HEK293 (cell line): Measurements from ENCODE around the gene GNLY.

Experiments used
- CTCF ChIA-PET: fragments of 350-600 bp; formaldehyde crosslinking; extraction: SDS; loops from one replicate; lab custom pipeline; 2021; ENCODE audit warnings: antibody characterized with exemption; lab: Yijun Ruan, JAX
- POLR2A ChIA-PET: fragments of 300-600 bp; formaldehyde crosslinking; extraction: SDS; loops from one replicate; lab custom pipeline; 2020; ENCODE audit warnings: antibody characterized with exemption, inconsistent platforms; lab: Yijun Ruan, JAX
- H3K27ac ChIP-seq: fragments of 200-500 bp; sonication (Bioruptor generic); 2 replicates; pipeline ENCODE4 v1.5.1; 2014; ENCODE audit warnings: low read depth, low read length, control low read depth, inconsistent platforms; ENCODE audit errors: extremely low read depth
- H3K36me3 ChIP-seq, 2 experiments: fragments of 200-500 bp in 1 of 2; sonication (Bioruptor generic) in 1 of 2; 1 replicate in 1 of 2; 2 replicates in 1 of 2; pipeline ENCODE4 v1.5.1; 2014 to 2017; ENCODE audit warnings: inconsistent platforms in 2 of 2, low read length in 2 of 2; ENCODE audit not compliant: control insufficient read depth in 2 of 2, insufficient read depth in 1 of 2
- H3K4me1 ChIP-seq: fragments of 200-500 bp; sonication (Bioruptor generic); 2 replicates; pipeline ENCODE4 v1.5.1; 2014; ENCODE audit warnings: mild to moderate bottlenecking, low read length, inconsistent platforms; ENCODE audit not compliant: control insufficient read depth, insufficient read depth
- H3K4me3 ChIP-seq: 2 replicates; pipeline ENCODE4 v1.5.1; 2011; ENCODE audit warnings: low read depth, mild to moderate bottlenecking, control low read depth, low read length, moderate library complexity
- H3K9me3 ChIP-seq: fragments of 200-500 bp; sonication (Bioruptor generic); 2 replicates; pipeline ENCODE4 v1.5.1; 2014; ENCODE audit warnings: low read depth, low read length, inconsistent platforms; ENCODE audit not compliant: control insufficient read depth, insufficient read depth
- EGR2 ChIP-seq: fragments of 450-650 bp; formaldehyde crosslinking; IDR thresholded peaks from 2 replicates; pipeline ENCODE4 v1.5.1; 2016; ENCODE audit warnings: low read depth, missing biosample characterization, missing genetic modification characterization
- MZF1 ChIP-seq: fragments of 450-650 bp; formaldehyde crosslinking; IDR thresholded peaks from 2 replicates; pipeline ENCODE4 v1.5.1; 2017; ENCODE audit warnings: missing biosample characterization, missing genetic modification characterization, borderline replicate concordance
- SETDB1 ChIP-seq: IDR thresholded peaks from one replicate; pipeline ENCODE4 v1.6.1; 2017; ENCODE audit warnings: mild to moderate bottlenecking, low read length, moderate library complexity, mixed read lengths; ENCODE audit not compliant: insufficient read length
- YY2 ChIP-seq: fragments of 450-650 bp; formaldehyde crosslinking; IDR thresholded peaks from 2 replicates; pipeline ENCODE4 v1.5.1; 2016; ENCODE audit warnings: missing biosample characterization, missing genetic modification characterization
- ZBTB21 ChIP-seq: fragments of 450-650 bp; formaldehyde crosslinking; IDR thresholded peaks from 2 replicates; pipeline ENCODE4 v1.5.1; 2017; ENCODE audit warnings: missing biosample characterization, missing genetic modification characterization
- ZFHX2 ChIP-seq: fragments of 450-650 bp; formaldehyde crosslinking; conservative IDR thresholded peaks from 2 replicates; pipeline ENCODE4 v1.5.1; 2016; ENCODE audit warnings: missing biosample characterization, missing genetic modification characterization
- ZFP41 ChIP-seq: fragments of 450-650 bp; formaldehyde crosslinking; IDR thresholded peaks from 2 replicates; pipeline ENCODE4 v1.5.1; 2016; ENCODE audit warnings: missing biosample characterization, missing genetic modification characterization, borderline replicate concordance
- ZFP69B ChIP-seq: fragments of 450-650 bp; formaldehyde crosslinking; IDR thresholded peaks from 2 replicates; pipeline ENCODE4 v1.5.1; 2016; ENCODE audit warnings: missing biosample characterization, missing genetic modification characterization
- ZNF121 ChIP-seq: fragments of 450-650 bp; formaldehyde crosslinking; IDR thresholded peaks from 2 replicates; pipeline ENCODE4 v1.5.1; 2016; ENCODE audit warnings: missing biosample characterization, missing genetic modification characterization
- ZNF155 ChIP-seq: fragments of 450-650 bp; formaldehyde crosslinking; IDR thresholded peaks from 2 replicates; pipeline ENCODE4 v1.5.1; 2016; ENCODE audit warnings: missing biosample characterization, missing genetic modification characterization
- ZNF19 ChIP-seq: fragments of 450-650 bp; formaldehyde crosslinking; IDR thresholded peaks from 2 replicates; pipeline ENCODE4; 2016; ENCODE audit warnings: missing biosample characterization, missing genetic modification characterization, low read depth
- ZNF223 ChIP-seq: fragments of 450-650 bp; formaldehyde crosslinking; IDR thresholded peaks from 2 replicates; pipeline ENCODE4 v1.5.1; 2016; ENCODE audit warnings: missing biosample characterization, missing genetic modification characterization
- ZNF335 ChIP-seq: fragments of 450-650 bp; formaldehyde crosslinking; conservative IDR thresholded peaks from 2 replicates; pipeline ENCODE4 v1.5.1; 2016; ENCODE audit warnings: missing biosample characterization, missing genetic modification characterization
- ZNF350 ChIP-seq: fragments of 450-650 bp; formaldehyde crosslinking; IDR thresholded peaks from 2 replicates; pipeline ENCODE4 v1.5.0; 2017; ENCODE audit warnings: missing biosample characterization, mild to moderate bottlenecking, missing genetic modification characterization
- ZNF48 ChIP-seq: fragments of 450-650 bp; formaldehyde crosslinking; IDR thresholded peaks from 2 replicates; pipeline ENCODE4 v1.5.1; 2016; ENCODE audit warnings: missing biosample characterization, missing genetic modification characterization
- ZSCAN30 ChIP-seq: fragments of 450-650 bp; IDR thresholded peaks from 2 replicates; pipeline ENCODE4 v1.5.1; 2018; ENCODE audit warnings: missing biosample characterization, mild to moderate bottlenecking, missing genetic modification characterization, moderate library complexity
- TF ChIP-seq, protein P1 (sequence below): fragments of 450-650 bp; formaldehyde crosslinking; IDR thresholded peaks from 2 replicates; pipeline ENCODE4 v1.5.1; 2016; ENCODE audit warnings: missing biosample characterization, missing genetic modification characterization
- TF ChIP-seq, protein P2 (sequence below): fragments of 450-650 bp; formaldehyde crosslinking; IDR thresholded peaks from 2 replicates; pipeline ENCODE4 v1.5.1; 2016; ENCODE audit warnings: missing biosample characterization, missing genetic modification characterization
- TF ChIP-seq, protein P3 (sequence below): fragments of 450-650 bp; formaldehyde crosslinking; IDR thresholded peaks from 2 replicates; pipeline ENCODE4 v1.5.1; 2016; ENCODE audit warnings: missing biosample characterization, missing genetic modification characterization
- TF ChIP-seq, protein P4 (sequence below): fragments of 450-650 bp; formaldehyde crosslinking; IDR thresholded peaks from 2 replicates; pipeline ENCODE4 v1.5.1; 2016; ENCODE audit warnings: missing biosample characterization, missing genetic modification characterization
- TF ChIP-seq, protein P5 (sequence below): fragments of 450-650 bp; formaldehyde crosslinking; IDR thresholded peaks from 2 replicates; pipeline ENCODE4 v1.5.1; 2016; ENCODE audit warnings: missing biosample characterization, missing genetic modification characterization
- TF ChIP-seq, protein P6 (sequence below): fragments of 450-650 bp; formaldehyde crosslinking; IDR thresholded peaks from 2 replicates; pipeline ENCODE4 v1.5.1; 2017; ENCODE audit warnings: missing biosample characterization, missing genetic modification characterization
- TF ChIP-seq, protein P7 (sequence below): fragments of 450-650 bp; formaldehyde crosslinking; IDR thresholded peaks from 2 replicates; pipeline ENCODE4 v1.5.1; 2017; ENCODE audit warnings: missing biosample characterization, missing genetic modification characterization

GNLY gene

DNA sequence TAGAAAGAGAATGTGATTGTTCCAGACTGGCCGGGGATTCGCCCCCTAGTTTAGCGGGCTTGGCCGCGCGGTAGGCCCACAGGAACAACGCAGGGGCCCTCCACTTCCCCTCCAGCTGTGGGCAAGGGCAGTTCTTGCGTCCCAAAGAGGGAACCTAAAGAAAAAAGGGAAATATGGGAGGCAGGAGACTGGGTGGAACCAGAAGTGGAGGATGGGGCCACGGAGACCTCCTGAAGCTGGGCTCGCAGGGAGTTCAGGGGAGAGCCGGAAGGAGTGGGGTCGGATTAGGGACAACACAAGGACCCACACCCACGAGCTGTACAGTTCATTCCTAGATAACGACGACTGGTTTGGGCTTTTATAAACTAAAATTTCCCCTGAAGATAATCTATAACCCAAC lies 18.2 kb downstream of the GNLY start:
- H3K27ac ChIP-seq: no peak overlapping the region
- H3K4me1 ChIP-seq: no peaks in the 10 kb centered on the region
- H3K36me3 ChIP-seq: no peaks in the 10 kb centered on the region
- POLR2A ChIA-PET: interaction anchor here (0.5 kb wide), 1 partner anchor 72 kb away, joined by 3 read pairs; no protein-coding TSS in a partner anchor
- no peak for TF ChIP-seq MZF1
- TF ChIP-seq, protein P1, sequence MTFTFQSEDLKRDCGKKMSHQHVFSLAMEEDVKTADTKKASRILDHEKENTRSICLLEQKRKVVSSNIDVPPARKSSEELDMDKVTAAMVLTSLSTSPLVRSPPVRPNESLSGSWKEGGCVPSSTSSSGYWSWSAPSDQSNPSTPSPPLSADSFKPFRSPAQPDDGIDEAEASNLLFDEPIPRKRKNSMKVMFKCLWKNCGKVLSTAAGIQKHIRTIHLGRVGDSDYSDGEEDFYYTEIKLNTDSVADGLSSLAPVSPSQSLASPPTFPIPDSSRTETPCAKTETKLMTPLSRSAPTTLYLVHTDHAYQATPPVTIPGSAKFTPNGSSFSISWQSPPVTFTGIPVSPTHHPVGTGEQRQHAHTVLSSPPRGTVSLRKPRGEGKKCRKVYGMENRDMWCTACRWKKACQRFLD (tag by site-specific recombination): no peak
- TF ChIP-seq, protein P2, sequence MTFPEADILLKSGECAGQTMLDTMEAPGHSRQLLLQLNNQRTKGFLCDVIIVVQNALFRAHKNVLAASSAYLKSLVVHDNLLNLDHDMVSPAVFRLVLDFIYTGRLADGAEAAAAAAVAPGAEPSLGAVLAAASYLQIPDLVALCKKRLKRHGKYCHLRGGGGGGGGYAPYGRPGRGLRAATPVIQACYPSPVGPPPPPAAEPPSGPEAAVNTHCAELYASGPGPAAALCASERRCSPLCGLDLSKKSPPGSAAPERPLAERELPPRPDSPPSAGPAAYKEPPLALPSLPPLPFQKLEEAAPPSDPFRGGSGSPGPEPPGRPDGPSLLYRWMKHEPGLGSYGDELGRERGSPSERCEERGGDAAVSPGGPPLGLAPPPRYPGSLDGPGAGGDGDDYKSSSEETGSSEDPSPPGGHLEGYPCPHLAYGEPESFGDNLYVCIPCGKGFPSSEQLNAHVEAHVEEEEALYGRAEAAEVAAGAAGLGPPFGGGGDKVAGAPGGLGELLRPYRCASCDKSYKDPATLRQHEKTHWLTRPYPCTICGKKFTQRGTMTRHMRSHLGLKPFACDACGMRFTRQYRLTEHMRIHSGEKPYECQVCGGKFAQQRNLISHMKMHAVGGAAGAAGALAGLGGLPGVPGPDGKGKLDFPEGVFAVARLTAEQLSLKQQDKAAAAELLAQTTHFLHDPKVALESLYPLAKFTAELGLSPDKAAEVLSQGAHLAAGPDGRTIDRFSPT (tag by site-specific recombination): no peak
- no peak for TF ChIP-seq ZNF121 (tag by site-specific recombination)
- no peak for TF ChIP-seq ZFP41
- no peak for TF ChIP-seq YY2
- TF ChIP-seq, all 188 proteins: peak for 0
- no peak overlapping the region for H3K4me3 ChIP-seq
- no peaks in the 10 kb centered on the region for H3K9me3 ChIP-seq
- CTCF ChIA-PET: interaction anchor here (0.9 to 2.8 kb wide), 2 partner anchors 11 to 17 kb away, joined by 3 to 15 read pairs; no protein-coding TSS in a partner anchor

DNA sequence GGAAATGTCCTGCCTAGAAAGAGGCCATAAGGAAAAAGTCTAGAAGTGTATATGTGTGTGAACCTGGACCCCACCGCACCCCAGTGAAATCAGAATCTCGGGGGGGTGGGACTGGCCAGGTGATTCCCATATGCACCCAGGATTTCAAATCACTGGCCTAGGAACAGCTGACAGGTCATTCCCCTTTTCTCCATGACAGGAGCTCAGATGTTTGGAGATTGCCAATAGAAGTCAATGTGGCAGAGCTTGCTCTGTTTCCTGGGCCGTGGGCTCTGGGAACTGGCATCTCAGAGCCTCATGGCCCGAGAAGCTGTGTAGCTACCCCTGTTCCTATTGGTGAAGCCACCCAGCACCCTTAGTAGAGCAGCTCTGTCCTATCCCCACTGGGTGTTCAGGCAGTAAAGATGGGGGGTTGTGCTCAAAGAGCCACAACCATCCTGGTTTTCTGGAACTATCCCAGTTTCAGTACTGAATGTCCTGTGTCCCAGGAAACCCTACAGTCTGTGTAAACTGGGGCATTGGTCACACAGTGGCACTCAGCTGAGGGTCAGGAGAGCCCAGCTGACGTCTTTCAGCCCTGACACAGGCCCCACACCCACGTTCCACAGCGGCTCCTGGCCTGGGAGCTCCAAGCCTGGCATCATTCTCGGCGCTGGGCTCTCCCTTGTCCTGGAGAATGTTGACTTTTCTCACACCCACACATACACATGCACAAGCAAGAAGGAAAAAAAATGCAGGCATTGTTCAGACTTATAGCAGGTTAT lies 18.9 kb downstream of the GNLY start:
- TF ChIP-seq ZFP69B (tag by site-specific recombination) (no peak), ZBTB21 (tag by site-specific recombination) (no peak), ZNF48 (no peak), ZNF223 (tag by site-specific recombination) (no peak), ZNF155 (tag by site-specific recombination) (no peak), ZSCAN30 (tag by site-specific recombination) (no peak), EGR2 (tag by site-specific recombination) (peak; percentile 56), ZNF335 (no peak), ZNF19 (tag by site-specific recombination) (no peak), SETDB1 (no peak), ZNF350 (tag by site-specific recombination) (no peak), ZFHX2 (tag by site-specific recombination) (peak; percentile 76)
- TF ChIP-seq, protein P3, sequence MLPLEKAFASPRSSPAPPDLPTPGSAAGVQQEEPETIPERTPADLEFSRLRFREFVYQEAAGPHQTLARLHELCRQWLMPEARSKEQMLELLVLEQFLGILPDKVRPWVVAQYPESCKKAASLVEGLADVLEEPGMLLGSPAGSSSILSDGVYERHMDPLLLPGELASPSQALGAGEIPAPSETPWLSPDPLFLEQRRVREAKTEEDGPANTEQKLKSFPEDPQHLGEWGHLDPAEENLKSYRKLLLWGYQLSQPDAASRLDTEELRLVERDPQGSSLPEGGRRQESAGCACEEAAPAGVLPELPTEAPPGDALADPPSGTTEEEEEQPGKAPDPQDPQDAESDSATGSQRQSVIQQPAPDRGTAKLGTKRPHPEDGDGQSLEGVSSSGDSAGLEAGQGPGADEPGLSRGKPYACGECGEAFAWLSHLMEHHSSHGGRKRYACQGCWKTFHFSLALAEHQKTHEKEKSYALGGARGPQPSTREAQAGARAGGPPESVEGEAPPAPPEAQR: no peak
- TF ChIP-seq, protein P4, sequence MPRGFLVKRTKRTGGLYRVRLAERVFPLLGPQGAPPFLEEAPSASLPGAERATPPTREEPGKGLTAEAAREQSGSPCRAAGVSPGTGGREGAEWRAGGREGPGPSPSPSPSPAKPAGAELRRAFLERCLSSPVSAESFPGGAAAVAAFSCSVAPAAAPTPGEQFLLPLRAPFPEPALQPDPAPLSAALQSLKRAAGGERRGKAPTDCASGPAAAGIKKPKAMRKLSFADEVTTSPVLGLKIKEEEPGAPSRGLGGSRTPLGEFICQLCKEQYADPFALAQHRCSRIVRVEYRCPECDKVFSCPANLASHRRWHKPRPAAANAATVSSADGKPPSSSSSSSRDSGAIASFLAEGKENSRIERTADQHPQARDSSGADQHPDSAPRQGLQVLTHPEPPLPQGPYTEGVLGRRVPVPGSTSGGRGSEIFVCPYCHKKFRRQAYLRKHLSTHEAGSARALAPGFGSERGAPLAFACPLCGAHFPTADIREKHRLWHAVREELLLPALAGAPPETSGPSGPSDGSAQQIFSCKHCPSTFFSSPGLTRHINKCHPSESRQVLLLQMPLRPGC (tag by site-specific recombination): no peak
- TF ChIP-seq, protein P5, sequence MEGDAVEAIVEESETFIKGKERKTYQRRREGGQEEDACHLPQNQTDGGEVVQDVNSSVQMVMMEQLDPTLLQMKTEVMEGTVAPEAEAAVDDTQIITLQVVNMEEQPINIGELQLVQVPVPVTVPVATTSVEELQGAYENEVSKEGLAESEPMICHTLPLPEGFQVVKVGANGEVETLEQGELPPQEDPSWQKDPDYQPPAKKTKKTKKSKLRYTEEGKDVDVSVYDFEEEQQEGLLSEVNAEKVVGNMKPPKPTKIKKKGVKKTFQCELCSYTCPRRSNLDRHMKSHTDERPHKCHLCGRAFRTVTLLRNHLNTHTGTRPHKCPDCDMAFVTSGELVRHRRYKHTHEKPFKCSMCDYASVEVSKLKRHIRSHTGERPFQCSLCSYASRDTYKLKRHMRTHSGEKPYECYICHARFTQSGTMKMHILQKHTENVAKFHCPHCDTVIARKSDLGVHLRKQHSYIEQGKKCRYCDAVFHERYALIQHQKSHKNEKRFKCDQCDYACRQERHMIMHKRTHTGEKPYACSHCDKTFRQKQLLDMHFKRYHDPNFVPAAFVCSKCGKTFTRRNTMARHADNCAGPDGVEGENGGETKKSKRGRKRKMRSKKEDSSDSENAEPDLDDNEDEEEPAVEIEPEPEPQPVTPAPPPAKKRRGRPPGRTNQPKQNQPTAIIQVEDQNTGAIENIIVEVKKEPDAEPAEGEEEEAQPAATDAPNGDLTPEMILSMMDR (tag by site-specific recombination): no peak
- TF ChIP-seq, protein P6, sequence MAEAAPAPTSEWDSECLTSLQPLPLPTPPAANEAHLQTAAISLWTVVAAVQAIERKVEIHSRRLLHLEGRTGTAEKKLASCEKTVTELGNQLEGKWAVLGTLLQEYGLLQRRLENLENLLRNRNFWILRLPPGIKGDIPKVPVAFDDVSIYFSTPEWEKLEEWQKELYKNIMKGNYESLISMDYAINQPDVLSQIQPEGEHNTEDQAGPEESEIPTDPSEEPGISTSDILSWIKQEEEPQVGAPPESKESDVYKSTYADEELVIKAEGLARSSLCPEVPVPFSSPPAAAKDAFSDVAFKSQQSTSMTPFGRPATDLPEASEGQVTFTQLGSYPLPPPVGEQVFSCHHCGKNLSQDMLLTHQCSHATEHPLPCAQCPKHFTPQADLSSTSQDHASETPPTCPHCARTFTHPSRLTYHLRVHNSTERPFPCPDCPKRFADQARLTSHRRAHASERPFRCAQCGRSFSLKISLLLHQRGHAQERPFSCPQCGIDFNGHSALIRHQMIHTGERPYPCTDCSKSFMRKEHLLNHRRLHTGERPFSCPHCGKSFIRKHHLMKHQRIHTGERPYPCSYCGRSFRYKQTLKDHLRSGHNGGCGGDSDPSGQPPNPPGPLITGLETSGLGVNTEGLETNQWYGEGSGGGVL (tag by site-specific recombination): no peak
- TF ChIP-seq, protein P7, sequence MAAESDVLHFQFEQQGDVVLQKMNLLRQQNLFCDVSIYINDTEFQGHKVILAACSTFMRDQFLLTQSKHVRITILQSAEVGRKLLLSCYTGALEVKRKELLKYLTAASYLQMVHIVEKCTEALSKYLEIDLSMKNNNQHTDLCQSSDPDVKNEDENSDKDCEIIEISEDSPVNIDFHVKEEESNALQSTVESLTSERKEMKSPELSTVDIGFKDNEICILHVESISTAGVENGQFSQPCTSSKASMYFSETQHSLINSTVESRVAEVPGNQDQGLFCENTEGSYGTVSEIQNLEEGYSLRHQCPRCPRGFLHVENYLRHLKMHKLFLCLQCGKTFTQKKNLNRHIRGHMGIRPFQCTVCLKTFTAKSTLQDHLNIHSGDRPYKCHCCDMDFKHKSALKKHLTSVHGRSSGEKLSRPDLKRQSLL (tag by site-specific recombination): no peak
- CTCF ChIA-PET: interaction anchor here (0.6 to 2.8 kb wide), 4 partner anchors 10 to 416 kb away, joined by 3 to 15 read pairs (median 3); no protein-coding TSS in a partner anchor
- Histone ChIP-seq H3K9me3 (no peaks in the 10 kb centered on the region), H3K4me3 (no peak overlapping the region), H3K4me1 (no peaks in the 10 kb centered on the region), H3K36me3 (no peaks in the 10 kb centered on the region), H3K27ac (no peak overlapping the region)
- POLR2A ChIA-PET: interaction anchor here (0.5 kb wide), 1 partner anchor 73 kb away, joined by 3 read pairs; no protein-coding TSS in a partner anchor
